ENCODE results near the gene SLC27A3. TPM values are rescaled to one million over a fixed set of nuclear protein-coding genes. Genes with fewer than 3 reads are reported as not detected.

The SLC27A3 gene
- total RNA-seq, 4 donors from 2014 or later: 18.8 to 30.7 (median 21.6) TPM

DNA sequence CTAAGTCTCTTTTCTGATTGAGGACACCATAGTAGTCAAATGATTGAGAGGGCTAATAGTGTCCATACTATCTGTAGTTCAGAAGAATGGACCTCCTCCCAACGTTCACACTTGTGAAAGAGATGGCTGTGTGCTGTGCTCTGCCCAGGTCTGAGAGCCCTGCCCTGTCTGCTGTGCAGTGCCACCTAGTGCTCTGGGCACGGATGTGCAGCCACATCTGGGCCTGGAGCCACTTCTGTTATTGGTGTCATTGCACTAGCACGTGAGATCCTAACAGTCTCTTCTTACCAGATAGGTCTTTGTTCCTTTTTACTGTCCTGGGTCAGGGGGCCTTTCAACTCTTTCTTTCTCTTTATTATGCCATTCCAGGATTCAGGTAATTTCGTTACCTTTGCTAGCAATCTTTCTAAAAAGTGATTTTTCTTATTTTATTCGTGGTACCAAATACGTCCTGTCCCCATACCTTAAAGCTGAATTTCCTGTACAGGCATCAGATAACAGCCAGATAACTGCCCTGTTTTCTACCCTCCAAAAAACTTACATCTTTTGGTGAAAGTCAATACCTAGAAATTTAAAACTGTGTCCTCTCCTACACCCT, 25.7 kb upstream of the SLC27A3 start:
- H3K9me3 ChIP-seq: no peaks in the 10 kb centered on the region
- H3K27me3 ChIP-seq: no peaks in the 10 kb centered on the region
- no peak overlapping the region for H3K4me3 ChIP-seq
- H3K27ac ChIP-seq: peak overlapping the region; percentile 31 to 72 (median 62)
- ATAC-seq: peak; percentile 84
- H3K4me1 ChIP-seq: peaks cover 7 to 63% (median 8%) of the 10 kb centered on the region in 3 donors
- H3K36me3 ChIP-seq: peaks cover 0 to 94% of the 10 kb centered on the region in 2 donors
- 0 to 36% methylated on average over 2 to 5 of the region's 6 CpGs for WGBS, 2 donors (ENCODE audit: low coverage in 1 of 2)
- peak; percentile 56 for TF ChIP-seq POLR2AphosphoS5 (IDR thresholded peaks at IDR 0.05)
- TF ChIP-seq EP300 (IDR thresholded peaks at IDR 0.05): no peak
- TF ChIP-seq POLR2A (IDR thresholded peaks at IDR 0.05): no peak
- TF ChIP-seq, protein P1, sequence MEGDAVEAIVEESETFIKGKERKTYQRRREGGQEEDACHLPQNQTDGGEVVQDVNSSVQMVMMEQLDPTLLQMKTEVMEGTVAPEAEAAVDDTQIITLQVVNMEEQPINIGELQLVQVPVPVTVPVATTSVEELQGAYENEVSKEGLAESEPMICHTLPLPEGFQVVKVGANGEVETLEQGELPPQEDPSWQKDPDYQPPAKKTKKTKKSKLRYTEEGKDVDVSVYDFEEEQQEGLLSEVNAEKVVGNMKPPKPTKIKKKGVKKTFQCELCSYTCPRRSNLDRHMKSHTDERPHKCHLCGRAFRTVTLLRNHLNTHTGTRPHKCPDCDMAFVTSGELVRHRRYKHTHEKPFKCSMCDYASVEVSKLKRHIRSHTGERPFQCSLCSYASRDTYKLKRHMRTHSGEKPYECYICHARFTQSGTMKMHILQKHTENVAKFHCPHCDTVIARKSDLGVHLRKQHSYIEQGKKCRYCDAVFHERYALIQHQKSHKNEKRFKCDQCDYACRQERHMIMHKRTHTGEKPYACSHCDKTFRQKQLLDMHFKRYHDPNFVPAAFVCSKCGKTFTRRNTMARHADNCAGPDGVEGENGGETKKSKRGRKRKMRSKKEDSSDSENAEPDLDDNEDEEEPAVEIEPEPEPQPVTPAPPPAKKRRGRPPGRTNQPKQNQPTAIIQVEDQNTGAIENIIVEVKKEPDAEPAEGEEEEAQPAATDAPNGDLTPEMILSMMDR (IDR thresholded peaks at IDR 0.05): peak; percentile 82 to 96 (median 92)

DNA sequence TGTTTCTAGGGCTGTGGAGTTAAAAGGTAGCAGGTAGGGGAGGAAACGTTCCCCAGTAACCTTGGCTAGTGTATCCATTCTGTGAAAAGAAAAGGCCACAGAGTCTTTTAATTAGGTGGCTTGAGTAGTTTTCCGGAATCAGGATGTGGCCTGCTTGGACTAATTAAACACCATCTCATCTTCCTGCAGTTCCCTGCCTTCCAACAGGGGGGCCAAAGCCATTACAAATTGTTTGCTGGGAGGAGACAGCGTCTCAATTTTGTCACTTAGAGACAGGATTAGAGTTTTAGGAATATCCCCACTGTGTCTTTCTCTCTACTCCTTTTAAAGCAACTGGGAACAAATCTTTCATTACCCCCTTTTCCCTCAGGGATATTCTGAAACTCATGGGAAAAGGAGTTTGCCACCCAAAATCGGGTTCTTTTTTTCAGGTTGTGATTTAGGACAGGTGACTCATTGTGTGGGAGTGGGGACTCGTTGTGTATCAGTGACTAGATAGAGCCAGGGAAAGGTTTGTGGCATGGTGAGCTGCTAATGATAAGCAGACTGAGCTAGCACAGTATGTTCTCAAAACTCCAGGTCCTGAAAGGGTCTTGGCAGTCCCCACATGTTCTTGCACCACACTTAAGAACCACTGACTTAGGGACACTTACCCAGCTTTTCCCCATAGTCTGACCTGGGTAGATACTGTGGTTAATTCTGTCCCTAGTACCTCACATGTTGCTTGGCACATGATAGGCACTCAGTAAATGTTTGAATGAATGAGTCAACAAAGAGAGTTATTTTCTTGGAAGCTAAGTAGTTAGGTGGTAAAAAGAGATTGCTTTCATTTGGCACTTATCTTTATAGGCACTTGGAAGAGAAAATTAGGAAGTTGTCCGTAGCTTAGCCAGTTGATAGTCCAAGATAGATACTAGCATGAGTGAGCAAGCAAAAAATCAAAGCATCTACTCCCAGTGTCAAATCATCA, 24.9 kb upstream of the SLC27A3 start:
- Histone ChIP-seq H3K27me3 (no peaks in the 10 kb centered on the region), H3K4me3 (no peak overlapping the region), H3K27ac (peak overlapping the region; percentile 31 to 75 (median 68)), H3K9me3 (no peaks in the 10 kb centered on the region), H3K36me3 (peaks cover 0 to 94% of the 10 kb centered on the region in 2 donors), H3K4me1 (peaks cover 7 to 63% (median 8%) of the 10 kb centered on the region in 3 donors)
- peak; percentile 68 for ATAC-seq
- WGBS, 2 donors (ENCODE audit: low coverage in 1 of 2): 46 to 51% methylated on average over 3 to 5 of the region's 6 CpGs
- TF ChIP-seq POLR2A (IDR thresholded peaks at IDR 0.05) (no peak), POLR2AphosphoS5 (IDR thresholded peaks at IDR 0.05) (peak; percentile 61), EP300 (IDR thresholded peaks at IDR 0.05) (no peak)
- TF ChIP-seq, protein P1 (IDR thresholded peaks at IDR 0.05): peak in 1 of 4 experiments; percentile 17

DNA sequence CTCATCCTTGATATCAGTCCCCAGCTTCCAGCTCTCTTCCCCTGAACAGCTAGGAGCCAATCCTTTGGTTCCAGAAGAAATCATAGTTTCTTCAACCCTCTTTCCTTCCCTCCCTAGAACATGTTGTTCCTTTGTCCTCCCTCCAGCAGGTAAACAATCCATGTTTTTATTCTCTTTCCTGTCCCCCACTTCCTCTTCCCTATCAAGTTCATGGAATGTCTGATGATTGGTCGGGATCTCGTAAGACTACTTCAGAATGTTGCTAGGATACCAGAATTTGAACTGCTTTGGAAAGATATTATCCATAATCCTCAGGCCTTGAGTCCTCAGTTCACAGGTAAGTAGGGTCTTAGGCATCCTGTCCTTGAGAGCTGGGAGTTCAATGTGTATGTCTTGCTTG, 23.1 kb upstream of the SLC27A3 start:
- WGBS, 2 donors (ENCODE audit: low coverage in 1 of 2): 60 to 62% methylated on average over 1 to 2 of the region's 2 CpGs
- Histone ChIP-seq H3K27ac (peak overlapping the region in 3 of 4 donors; percentile 64 to 75 (median 72)), H3K4me1 (peaks cover 7 to 62% (median 8%) of the 10 kb centered on the region in 3 donors), H3K36me3 (peaks cover 0 to 94% of the 10 kb centered on the region in 2 donors), H3K4me3 (no peak overlapping the region), H3K9me3 (no peaks in the 10 kb centered on the region), H3K27me3 (no peaks in the 10 kb centered on the region)
- no peak for TF ChIP-seq POLR2AphosphoS5 (IDR thresholded peaks at IDR 0.05)
- TF ChIP-seq POLR2A (IDR thresholded peaks at IDR 0.05): no peak
- TF ChIP-seq, protein P1 (IDR thresholded peaks at IDR 0.05): no peak
- no peak for TF ChIP-seq EP300 (IDR thresholded peaks at IDR 0.05)
- peak; percentile 43 for ATAC-seq

DNA sequence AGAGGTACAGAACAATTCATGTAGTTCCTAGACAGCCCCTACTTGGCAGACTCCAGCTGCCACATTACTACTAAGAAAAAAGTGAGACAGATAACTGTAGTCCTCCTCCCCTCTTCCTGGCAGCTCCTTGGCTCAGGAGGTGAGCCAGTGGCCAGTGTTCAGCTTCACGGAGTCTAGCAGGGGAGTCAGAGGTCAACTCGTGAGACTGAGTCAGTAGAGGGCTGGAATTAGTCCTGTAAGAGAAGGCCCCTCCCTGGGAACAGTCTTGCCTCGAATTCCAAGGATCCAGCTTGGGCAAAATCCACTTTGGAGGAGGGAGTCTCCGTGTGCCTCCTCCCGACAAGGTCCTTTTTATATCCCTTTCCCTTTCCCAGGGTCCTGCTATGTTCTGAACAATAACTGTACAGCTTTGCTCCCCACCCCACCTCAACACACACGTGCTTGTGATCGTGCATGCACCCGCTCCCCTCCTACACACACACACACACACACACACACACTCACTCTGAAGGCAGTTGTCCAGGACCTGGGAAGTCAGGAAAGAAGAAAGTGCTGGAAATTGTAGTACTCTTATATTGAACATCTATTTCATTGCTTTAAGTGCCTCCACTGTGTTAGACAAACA, 22.5 kb upstream of the SLC27A3 start:
- Histone ChIP-seq H3K9me3 (no peaks in the 10 kb centered on the region), H3K27me3 (no peaks in the 10 kb centered on the region), H3K4me3 (no peak overlapping the region), H3K27ac (peak overlapping the region in 3 of 4 donors; percentile 64 to 75 (median 72)), H3K36me3 (peaks cover 0 to 94% of the 10 kb centered on the region in 2 donors), H3K4me1 (peaks cover 7 to 56% (median 8%) of the 10 kb centered on the region in 3 donors)
- 39 to 54% methylated on average over 7 of the region's 8 CpGs for WGBS, 2 donors (ENCODE audit: low coverage in 1 of 2)
- TF ChIP-seq EP300 (IDR thresholded peaks at IDR 0.05) (no peak), POLR2AphosphoS5 (IDR thresholded peaks at IDR 0.05) (peak; percentile 66), POLR2A (IDR thresholded peaks at IDR 0.05) (no peak)
- TF ChIP-seq, protein P1 (IDR thresholded peaks at IDR 0.05): no peak
- ATAC-seq: peak; percentile 81

Measured in gastroesophageal sphincter (tissue), 4 donors.